Body of pancreas (tissue), 4 donors: ENCODE data around the gene TNFAIP2.

ENCODE experiments used
- CTCF ChIP-seq, 7 experiments: fragments of 450-650 bp in 4 of 7; fragments of 200-600 bp in 3 of 7; sonication (generic) in 3 of 7; IDR thresholded peaks; one replicate each; pipeline ENCODE4 v1.5.1; 2016 to 2019; ENCODE audit warnings: antibody characterized with exemption in 7 of 7
- POLR2A ChIP-seq, 3 donors: fragments of 450-650 bp; IDR thresholded peaks; one replicate each; pipeline ENCODE4 v1.6.1; 2016; ENCODE audit warnings: antibody characterized with exemption in 3 of 3, mild to moderate bottlenecking in 2 of 3

- peak in 3 of 7 experiments; percentile 13 to 35 (median 26) for TF ChIP-seq CTCF (IDR thresholded peaks at IDR 0.05)
- no peak for TF ChIP-seq POLR2A (IDR thresholded peaks at IDR 0.05)
Observed at GRCh38 chr14:103099081-103099732, 24.1 kb upstream of the TNFAIP2 start.
